Gastroesophageal sphincter (tissue), 4 donors: ENCODE results near the gene TTC7B. TPM values are rescaled to one million over a fixed set of nuclear protein-coding genes. Genes with fewer than 3 reads are reported as not detected.

Experiments
- ATAC-seq: fragments of 150-250 bp; one replicate; pipeline ENCODE4 v1.9.1; 2016; ENCODE audit warnings: mild to moderate bottlenecking, moderate library complexity
- H3K27ac ChIP-seq, 4 donors: fragments of 200-600 bp; sonication (generic) in 3 of 4; 1 replicate in 3 of 4; 2 replicates in 1 of 4; pipeline ENCODE4 v1.5.1; 2016 to 2019
- H3K27me3 ChIP-seq: fragments of 200-600 bp; sonication (generic); one replicate; pipeline ENCODE4 v1.5.1; 2019
- H3K36me3 ChIP-seq, 2 donors: fragments of 200-600 bp; sonication (generic); one replicate each; pipeline ENCODE4 v1.5.1; 2019; ENCODE audit warnings: control low read depth in 1 of 2
- H3K4me1 ChIP-seq, 3 donors: fragments of 200-600 bp; sonication (generic); 1 replicate in 2 of 3; 2 replicates in 1 of 3; pipeline ENCODE4 v1.5.1; 2016 to 2019; ENCODE audit warnings: control low read depth in 2 of 3
- H3K4me3 ChIP-seq, 2 donors: fragments of 200-600 bp; sonication (generic); one replicate each; pipeline ENCODE4 v1.5.1; 2019; ENCODE audit warnings: mild to moderate bottlenecking in 1 of 2, moderate library complexity in 1 of 2
- H3K9me3 ChIP-seq, 3 donors: fragments of 200-600 bp; sonication (generic); one replicate each; pipeline ENCODE4 v1.5.1; 2017 to 2019; ENCODE audit warnings: control low read depth in 2 of 3
- EP300 ChIP-seq: sonication (generic); formaldehyde crosslinking; IDR thresholded peaks from one replicate; pipeline ENCODE4 v1.6.1; 2017; ENCODE audit warnings: antibody characterized with exemption, mild to moderate bottlenecking
- POLR2A ChIP-seq, 2 donors: fragments of 450-650 bp; IDR thresholded peaks; one replicate each; pipeline ENCODE4 v1.6.1; 2017; ENCODE audit warnings: antibody characterized with exemption in 2 of 2, mild to moderate bottlenecking in 2 of 2, moderate library complexity in 1 of 2
- POLR2AphosphoS5 ChIP-seq: sonication (generic); formaldehyde crosslinking; IDR thresholded peaks from one replicate; pipeline ENCODE4 v1.6.1; 2017; ENCODE audit warnings: antibody characterized with exemption
- WGBS, 2 donors: methylation state at CpG; one replicate each; pipeline ENCODE4 v1.1.5; 2018; ENCODE audit warnings: low coverage in 1 of 2; 5-methylcytosine and 5-hydroxymethylcytosine counted together
- total RNA-seq, 4 donors: library from RNA; depleted of rRNA; stranded (reverse); fragments of >200 nt; gene quantifications; one replicate each; pipeline ENCODE4 v1.1.0, GENCODE V29; 2016
- TF ChIP-seq, protein P1 (sequence below), 4 experiments: fragments of 200-600 bp in 2 of 4; fragments of 450-650 bp in 2 of 4; sonication (generic) in 1 of 4; IDR thresholded peaks; one replicate each; pipeline ENCODE4 v1.5.1; 2017 to 2019; ENCODE audit warnings: antibody characterized with exemption in 4 of 4, mild to moderate bottlenecking in 2 of 4, moderate library complexity in 2 of 4

The TTC7B gene
- total RNA-seq, 4 donors from 2014 or later, result 59.0 to 170 (median 64.1) TPM

DNA sequence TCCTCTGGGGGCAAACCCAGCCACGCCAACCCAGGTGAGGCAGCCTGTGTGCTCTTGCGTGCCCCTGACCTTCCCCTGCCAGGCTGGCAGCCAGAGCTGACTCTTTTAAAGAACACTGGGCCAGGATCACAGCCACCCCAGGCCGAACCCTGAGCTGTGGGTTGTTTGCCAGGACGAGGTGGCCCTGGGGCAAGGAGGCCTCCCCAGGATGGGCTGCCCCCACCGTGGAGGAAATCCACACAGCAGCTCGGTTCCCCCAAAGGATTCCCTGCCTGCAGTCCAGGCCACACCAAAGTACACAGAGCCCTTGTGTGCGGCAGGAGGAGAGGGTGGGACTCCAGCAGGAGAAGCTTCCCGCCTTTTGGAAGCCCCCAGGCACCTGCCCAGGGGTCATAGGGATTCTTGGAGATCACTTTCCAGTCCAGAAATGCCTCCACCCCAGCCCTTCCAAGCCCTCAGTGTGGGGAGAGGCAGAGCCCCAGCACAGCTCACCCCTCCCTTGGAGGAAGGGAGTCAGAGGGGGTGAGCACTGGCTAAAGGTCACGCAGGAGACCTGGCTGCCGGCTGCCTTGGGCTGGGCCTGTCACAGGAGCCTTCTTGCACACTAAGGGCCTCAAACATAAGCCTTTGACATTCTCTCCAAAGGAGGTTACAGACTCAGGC lies 303.8 kb downstream of the TTC7B start:
- no peak for ATAC-seq
- H3K36me3 ChIP-seq, result no peaks in the 10 kb centered on the region
- no peak overlapping the region for H3K4me3 ChIP-seq
- TF ChIP-seq POLR2AphosphoS5 (no peak), EP300 (no peak), POLR2A (IDR thresholded peaks at IDR 0.05) (no peak)
- TF ChIP-seq, protein P1, sequence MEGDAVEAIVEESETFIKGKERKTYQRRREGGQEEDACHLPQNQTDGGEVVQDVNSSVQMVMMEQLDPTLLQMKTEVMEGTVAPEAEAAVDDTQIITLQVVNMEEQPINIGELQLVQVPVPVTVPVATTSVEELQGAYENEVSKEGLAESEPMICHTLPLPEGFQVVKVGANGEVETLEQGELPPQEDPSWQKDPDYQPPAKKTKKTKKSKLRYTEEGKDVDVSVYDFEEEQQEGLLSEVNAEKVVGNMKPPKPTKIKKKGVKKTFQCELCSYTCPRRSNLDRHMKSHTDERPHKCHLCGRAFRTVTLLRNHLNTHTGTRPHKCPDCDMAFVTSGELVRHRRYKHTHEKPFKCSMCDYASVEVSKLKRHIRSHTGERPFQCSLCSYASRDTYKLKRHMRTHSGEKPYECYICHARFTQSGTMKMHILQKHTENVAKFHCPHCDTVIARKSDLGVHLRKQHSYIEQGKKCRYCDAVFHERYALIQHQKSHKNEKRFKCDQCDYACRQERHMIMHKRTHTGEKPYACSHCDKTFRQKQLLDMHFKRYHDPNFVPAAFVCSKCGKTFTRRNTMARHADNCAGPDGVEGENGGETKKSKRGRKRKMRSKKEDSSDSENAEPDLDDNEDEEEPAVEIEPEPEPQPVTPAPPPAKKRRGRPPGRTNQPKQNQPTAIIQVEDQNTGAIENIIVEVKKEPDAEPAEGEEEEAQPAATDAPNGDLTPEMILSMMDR (IDR thresholded peaks at IDR 0.05), result no peak
- H3K27me3 ChIP-seq, result no peaks in the 10 kb centered on the region
- peaks cover 0 to 53% (median 19%) of the 10 kb centered on the region in 3 donors for H3K4me1 ChIP-seq
- H3K9me3 ChIP-seq, result no peaks in the 10 kb centered on the region
- peak overlapping the region in 3 of 4 donors; percentile 74 to 82 (median 80) for H3K27ac ChIP-seq
- no CpG with 5 or more reads among the region's 10 CpGs for WGBS, 2 donors

- Histone ChIP-seq H3K4me1 (peaks cover 0 to 47% (median 19%) of the 10 kb centered on the region in 3 donors), H3K27me3 (no peaks in the 10 kb centered on the region), H3K36me3 (no peaks in the 10 kb centered on the region), H3K9me3 (no peaks in the 10 kb centered on the region), H3K4me3 (no peak overlapping the region), H3K27ac (peak overlapping the region in 3 of 4 donors; percentile 74 to 82 (median 80))
- no peak for ATAC-seq
- TF ChIP-seq POLR2A (IDR thresholded peaks at IDR 0.05), result no peak
- TF ChIP-seq, protein P1 (IDR thresholded peaks at IDR 0.05), result no peak
- no peak for TF ChIP-seq EP300
- TF ChIP-seq POLR2AphosphoS5, result no peak
- 77 to 82% methylated on average over 5 of the region's 9 CpGs for WGBS, 2 donors
These were observed 304.4 kb downstream of the TTC7B start for GRCh38 chr14:90511795-90512328.

DNA sequence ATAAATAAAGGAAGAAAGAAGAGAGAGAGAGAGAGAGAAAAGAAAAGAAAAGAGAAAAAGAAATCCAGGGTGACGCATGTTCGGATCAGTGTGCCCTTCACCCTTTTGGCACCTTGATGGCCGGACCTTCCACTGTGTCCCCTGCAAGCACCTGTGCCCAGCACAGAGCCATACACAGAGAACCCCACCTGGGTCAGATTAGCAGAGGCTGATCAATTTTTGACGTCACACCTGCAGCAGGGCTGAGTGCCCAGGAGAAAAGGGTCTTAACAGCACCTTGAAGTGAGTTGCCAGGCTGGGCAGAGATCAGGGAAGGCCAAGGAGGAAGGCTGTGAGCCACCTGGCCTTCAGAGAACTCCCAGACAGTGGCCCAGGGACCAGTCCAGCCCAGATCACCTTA lies 305.0 kb downstream of the TTC7B start:
- H3K27ac ChIP-seq, result no peak overlapping the region

GRCh38 chr14:90510159-90510558 lies 306.1 kb downstream of the TTC7B start:
- Histone ChIP-seq H3K9me3 (no peaks in the 10 kb centered on the region), H3K4me1 (peaks cover 0 to 47% (median 19%) of the 10 kb centered on the region in 3 donors), H3K27ac (peak overlapping the region in 1 of 4 donors; percentile 26), H3K4me3 (no peak overlapping the region), H3K27me3 (no peaks in the 10 kb centered on the region), H3K36me3 (no peaks in the 10 kb centered on the region)
- TF ChIP-seq POLR2AphosphoS5, result peak; percentile 54
- no peak for TF ChIP-seq EP300
- 70% methylated on average over 2 of the region's 9 CpGs; no CpG with 5 or more reads in 1 of the 2 donors for WGBS, 2 donors
- peak; percentile 28 for ATAC-seq

More for the DNA sequence above, 305.0 kb downstream of the TTC7B start:
- Histone ChIP-seq H3K4me1 (peaks cover 0 to 47% (median 19%) of the 10 kb centered on the region in 3 donors), H3K27me3 (no peaks in the 10 kb centered on the region), H3K4me3 (no peak overlapping the region), H3K9me3 (no peaks in the 10 kb centered on the region), H3K36me3 (no peaks in the 10 kb centered on the region)
- TF ChIP-seq POLR2AphosphoS5 (no peak), EP300 (no peak), POLR2A (IDR thresholded peaks at IDR 0.05) (no peak)
- TF ChIP-seq, protein P1 (IDR thresholded peaks at IDR 0.05), result no peak
- ATAC-seq, result no peak
- 91% methylated on average over 4 of the region's 4 CpGs; no CpG with 5 or more reads in 1 of the 2 donors for WGBS, 2 donors

DNA sequence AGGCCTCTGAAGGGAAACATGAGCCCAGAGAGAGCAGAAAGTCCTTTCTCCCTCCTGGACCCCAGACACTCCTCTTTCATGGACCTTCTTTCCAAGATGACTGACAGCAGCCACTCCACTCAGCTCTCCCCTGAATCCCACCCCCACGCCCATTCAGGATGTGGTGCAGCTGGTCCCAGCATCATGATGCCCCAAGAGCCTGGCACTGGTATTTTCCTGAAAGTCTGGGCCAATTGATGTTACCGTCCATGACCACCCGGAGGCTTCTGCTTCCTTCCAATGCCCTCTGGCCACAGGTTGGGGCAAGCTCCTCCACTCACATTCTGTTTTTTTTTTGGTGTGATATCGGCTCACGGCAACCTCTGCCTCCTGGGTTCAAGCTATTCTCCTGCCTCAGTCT lies 306.8 kb downstream of the TTC7B start:
- H3K4me1 ChIP-seq, result peaks cover 0 to 44% (median 19%) of the 10 kb centered on the region in 3 donors
- H3K36me3 ChIP-seq, result no peaks in the 10 kb centered on the region
- WGBS, 2 donors, result 60 to 92% methylated on average over 4 to 5 of the region's 5 CpGs
- H3K9me3 ChIP-seq, result no peaks in the 10 kb centered on the region
- no peaks in the 10 kb centered on the region for H3K27me3 ChIP-seq
- H3K4me3 ChIP-seq, result no peak overlapping the region
- no peak for ATAC-seq
- no peak for TF ChIP-seq POLR2AphosphoS5
- H3K27ac ChIP-seq, result no peak overlapping the region
